Measurements from ENCODE around the gene APOBEC4. TPM values are rescaled to one million over a fixed set of nuclear protein-coding genes. Genes with fewer than 3 reads are reported as not detected.
A peak's percentile ranks its signal among the peaks of the same experiment; 100 is the strongest.

APOBEC4 gene
- total and polyA plus RNA-seq, 4 donors, result not detected

- Histone ChIP-seq H3K36me3 (ENCODE audit: control insufficient read depth in 4 of 4, insufficient read depth in 3 of 4, low read depth in 1 of 4, low read length in 3 of 4) (no peaks in the 10 kb centered on the region), H3K9ac (ENCODE audit: low read depth in 1 of 2, low read length in 2 of 2) (no peak overlapping the region), H3K27me3 (ENCODE audit: control insufficient read depth in 4 of 4, insufficient read depth in 4 of 4, low read length in 3 of 4) (no peaks in the 10 kb centered on the region), H3K9me3 (ENCODE audit: control insufficient read depth in 4 of 4, low read length in 3 of 4) (no peaks in the 10 kb centered on the region), H3K27ac (ENCODE audit: low read depth in 1 of 2, low read length in 2 of 2) (peak overlapping the region; percentile 32 to 58), H3K4me3 (ENCODE audit: low read depth in 1 of 3, low read length in 3 of 3) (no peak overlapping the region), H3K4me1 (ENCODE audit: control insufficient read depth in 4 of 4, insufficient read depth in 4 of 4, low read length in 3 of 4) (peaks cover 0 to 7% (median 3%) of the 10 kb centered on the region in 4 donors)
- DNase-seq (ENCODE audit: low spot score), result no peak
- no peak for TF ChIP-seq NR2F2 (IDR thresholded peaks at IDR 0.05)
- TF ChIP-seq RXRA (IDR thresholded peaks at IDR 0.05), result no peak
- no peak for TF ChIP-seq GABPA (IDR thresholded peaks at IDR 0.05 in 1 of 2, conservative IDR thresholded peaks at IDR 0.05 in 1 of 2)
- no peak for TF ChIP-seq HNF4G (IDR thresholded peaks at IDR 0.05)
- TF ChIP-seq, protein P1, sequence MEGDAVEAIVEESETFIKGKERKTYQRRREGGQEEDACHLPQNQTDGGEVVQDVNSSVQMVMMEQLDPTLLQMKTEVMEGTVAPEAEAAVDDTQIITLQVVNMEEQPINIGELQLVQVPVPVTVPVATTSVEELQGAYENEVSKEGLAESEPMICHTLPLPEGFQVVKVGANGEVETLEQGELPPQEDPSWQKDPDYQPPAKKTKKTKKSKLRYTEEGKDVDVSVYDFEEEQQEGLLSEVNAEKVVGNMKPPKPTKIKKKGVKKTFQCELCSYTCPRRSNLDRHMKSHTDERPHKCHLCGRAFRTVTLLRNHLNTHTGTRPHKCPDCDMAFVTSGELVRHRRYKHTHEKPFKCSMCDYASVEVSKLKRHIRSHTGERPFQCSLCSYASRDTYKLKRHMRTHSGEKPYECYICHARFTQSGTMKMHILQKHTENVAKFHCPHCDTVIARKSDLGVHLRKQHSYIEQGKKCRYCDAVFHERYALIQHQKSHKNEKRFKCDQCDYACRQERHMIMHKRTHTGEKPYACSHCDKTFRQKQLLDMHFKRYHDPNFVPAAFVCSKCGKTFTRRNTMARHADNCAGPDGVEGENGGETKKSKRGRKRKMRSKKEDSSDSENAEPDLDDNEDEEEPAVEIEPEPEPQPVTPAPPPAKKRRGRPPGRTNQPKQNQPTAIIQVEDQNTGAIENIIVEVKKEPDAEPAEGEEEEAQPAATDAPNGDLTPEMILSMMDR (IDR thresholded peaks at IDR 0.05; ENCODE audit: low read depth, low read length, missing input control), result no peak
- TF ChIP-seq ATF3 (IDR thresholded peaks at IDR 0.05), result no peak
- no peak for TF ChIP-seq FOXA2 (IDR thresholded peaks at IDR 0.05)
- no peak for TF ChIP-seq YY1 (IDR thresholded peaks at IDR 0.05)
- no peak for TF ChIP-seq EGR1 (IDR thresholded peaks at IDR 0.05; ENCODE audit: low read depth in 2 of 2)
- no peak for TF ChIP-seq JUND (IDR thresholded peaks at IDR 0.05)
- 85% methylated on average over 8 of the region's 8 CpGs for WGBS
Measured at GRCh38 chr1:183604815-183605214, 48.3 kb downstream of the APOBEC4 start.

DNA sequence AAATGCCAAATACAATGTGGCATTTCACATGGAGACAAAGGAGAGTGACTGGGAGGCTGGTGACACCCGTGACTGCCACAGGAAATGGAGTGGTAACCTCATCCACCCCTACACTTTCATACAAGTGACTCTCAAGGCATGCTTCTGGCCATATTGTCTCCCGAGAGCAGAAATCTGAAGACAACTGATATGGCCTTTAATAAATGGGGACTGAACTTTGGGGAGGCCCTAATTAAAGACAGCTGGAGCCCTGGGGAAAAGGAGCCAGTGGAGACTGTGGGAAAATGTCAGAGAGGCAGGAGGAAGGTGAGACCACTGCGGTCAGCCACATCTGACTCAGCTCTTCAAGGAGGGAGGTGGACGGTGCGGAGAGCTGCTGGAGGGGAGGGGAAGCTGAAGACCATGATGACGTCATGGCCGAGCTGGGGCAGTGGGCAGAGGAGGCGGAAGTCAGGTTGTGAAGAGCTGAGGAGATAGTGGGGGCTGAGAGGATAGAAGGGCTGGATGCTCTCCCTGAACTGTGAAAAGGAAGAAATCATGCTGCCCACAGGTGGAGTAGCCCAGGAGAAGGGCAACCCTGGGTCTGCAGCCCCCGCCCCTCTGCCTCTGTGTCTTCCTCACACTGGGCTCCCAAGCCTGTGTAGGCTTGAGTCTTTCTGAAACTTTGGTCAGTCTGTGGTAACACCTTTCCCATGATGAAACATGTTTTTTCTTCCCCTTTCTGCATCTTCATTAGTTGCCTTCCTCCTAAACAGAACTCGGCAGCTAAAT is 48.9 kb downstream of the APOBEC4 start:
- TF ChIP-seq, protein P2, sequence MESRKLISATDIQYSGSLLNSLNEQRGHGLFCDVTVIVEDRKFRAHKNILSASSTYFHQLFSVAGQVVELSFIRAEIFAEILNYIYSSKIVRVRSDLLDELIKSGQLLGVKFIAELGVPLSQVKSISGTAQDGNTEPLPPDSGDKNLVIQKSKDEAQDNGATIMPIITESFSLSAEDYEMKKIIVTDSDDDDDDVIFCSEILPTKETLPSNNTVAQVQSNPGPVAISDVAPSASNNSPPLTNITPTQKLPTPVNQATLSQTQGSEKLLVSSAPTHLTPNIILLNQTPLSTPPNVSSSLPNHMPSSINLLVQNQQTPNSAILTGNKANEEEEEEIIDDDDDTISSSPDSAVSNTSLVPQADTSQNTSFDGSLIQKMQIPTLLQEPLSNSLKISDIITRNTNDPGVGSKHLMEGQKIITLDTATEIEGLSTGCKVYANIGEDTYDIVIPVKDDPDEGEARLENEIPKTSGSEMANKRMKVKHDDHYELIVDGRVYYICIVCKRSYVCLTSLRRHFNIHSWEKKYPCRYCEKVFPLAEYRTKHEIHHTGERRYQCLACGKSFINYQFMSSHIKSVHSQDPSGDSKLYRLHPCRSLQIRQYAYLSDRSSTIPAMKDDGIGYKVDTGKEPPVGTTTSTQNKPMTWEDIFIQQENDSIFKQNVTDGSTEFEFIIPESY (IDR thresholded peaks at IDR 0.05), result no peak
- TF ChIP-seq FOXA2 (IDR thresholded peaks at IDR 0.05), result no peak
- no peak for TF ChIP-seq HNF4A (conservative IDR thresholded peaks at IDR 0.05)
- TF ChIP-seq SP1 (IDR thresholded peaks at IDR 0.05), result no peak
- no peak for TF ChIP-seq TAF1 (conservative IDR thresholded peaks at IDR 0.05)
- no peak for TF ChIP-seq RXRA (IDR thresholded peaks at IDR 0.05)
- no peak for TF ChIP-seq NR2F2 (IDR thresholded peaks at IDR 0.05)
- TF ChIP-seq JUND (IDR thresholded peaks at IDR 0.05), result no peak
- no peak for TF ChIP-seq HNF4G (IDR thresholded peaks at IDR 0.05)
- no peak for TF ChIP-seq EGR1 (IDR thresholded peaks at IDR 0.05; ENCODE audit: low read depth in 2 of 2)
- WGBS, result 79% methylated on average over 10 of the region's 10 CpGs
- Histone ChIP-seq H3K4me3 (ENCODE audit: low read depth in 1 of 3, low read length in 3 of 3) (no peak overlapping the region), H3K9ac (ENCODE audit: low read depth in 1 of 2, low read length in 2 of 2) (no peak overlapping the region), H3K36me3 (ENCODE audit: control insufficient read depth in 4 of 4, insufficient read depth in 3 of 4, low read depth in 1 of 4, low read length in 3 of 4) (no peaks in the 10 kb centered on the region), H3K9me3 (ENCODE audit: control insufficient read depth in 4 of 4, low read length in 3 of 4) (no peaks in the 10 kb centered on the region), H3K27ac (ENCODE audit: low read depth in 1 of 2, low read length in 2 of 2) (peak overlapping the region; percentile 32 to 66), H3K4me1 (ENCODE audit: control insufficient read depth in 4 of 4, insufficient read depth in 4 of 4, low read length in 3 of 4) (peaks cover 0 to 7% (median 2%) of the 10 kb centered on the region in 4 donors), H3K27me3 (ENCODE audit: control insufficient read depth in 4 of 4, insufficient read depth in 4 of 4, low read length in 3 of 4) (no peaks in the 10 kb centered on the region)
- DNase-seq (ENCODE audit: low spot score), result no peak
